SU-DHL-6 (cell line): ENCODE results near the gene MIEN1.

ENCODE experiments used
- EZH2phosphoT487 ChIP-seq: fragments of 200-600 bp; sonication (generic), shearing (Covaris generic); conservative IDR thresholded peaks from 2 replicates; pipeline ENCODE4 v1.6.1; 2018; ENCODE audit warnings: mild to moderate bottlenecking, antibody characterized with exemption, low read length, moderate library complexity, mixed read lengths
- TF ChIP-seq, protein P1 (sequence below): fragments of 200-600 bp; sonication (generic); IDR thresholded peaks from one replicate; pipeline ENCODE4 v1.5.1; 2017; ENCODE audit warnings: antibody characterized with exemption, mild to moderate bottlenecking, low read length, moderate library complexity; ENCODE audit not compliant: insufficient read depth, poor library complexity, severe bottlenecking

DNA sequence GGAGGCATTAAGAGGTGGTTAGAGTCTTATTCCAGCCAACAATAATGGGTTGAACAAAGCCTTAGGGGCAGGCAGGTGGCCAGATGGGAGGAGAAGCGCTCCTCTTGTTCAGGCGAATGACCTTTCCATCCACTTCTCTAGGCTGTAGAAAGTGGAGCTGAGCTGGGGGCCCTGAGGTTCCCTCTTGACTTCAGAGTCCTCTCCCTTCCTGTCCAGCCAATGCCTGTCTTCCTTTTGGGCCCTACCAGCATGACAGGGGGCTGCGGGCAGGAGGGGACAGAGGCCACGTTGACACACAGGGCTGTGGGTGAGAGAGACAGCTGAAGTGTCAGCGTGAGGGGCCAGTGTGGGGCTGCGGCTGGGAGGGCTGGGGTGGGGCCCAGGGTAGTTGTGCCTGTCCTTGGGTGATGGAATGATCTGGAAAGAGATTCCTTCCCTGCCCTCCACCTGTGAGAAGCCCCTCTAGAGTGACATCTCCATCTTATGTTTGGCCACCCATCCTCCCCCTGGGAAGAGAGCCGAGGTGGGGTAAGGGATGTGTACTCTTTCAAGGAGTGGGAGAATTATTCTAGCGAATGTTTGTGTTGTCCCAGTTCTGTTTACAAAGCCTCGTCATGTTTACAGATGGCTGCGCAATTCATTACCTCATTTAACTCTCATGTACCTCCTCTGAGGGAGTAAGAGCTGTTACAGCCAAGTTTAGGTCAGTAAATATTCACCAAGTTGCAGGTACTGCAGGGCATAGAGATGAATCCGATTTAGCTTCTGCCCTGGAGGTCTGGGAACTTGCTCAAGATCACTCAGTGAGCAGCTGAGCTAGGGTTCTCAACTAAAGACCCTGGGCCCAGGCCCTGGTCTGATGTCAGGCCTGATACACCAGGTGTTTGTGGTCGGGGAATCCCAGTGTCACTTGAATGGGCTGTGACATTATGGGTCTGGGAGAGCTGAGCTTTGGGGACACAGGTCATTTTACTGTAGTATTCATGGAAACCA is 27.1 kb downstream of the MIEN1 start:
- TF ChIP-seq, protein P1, sequence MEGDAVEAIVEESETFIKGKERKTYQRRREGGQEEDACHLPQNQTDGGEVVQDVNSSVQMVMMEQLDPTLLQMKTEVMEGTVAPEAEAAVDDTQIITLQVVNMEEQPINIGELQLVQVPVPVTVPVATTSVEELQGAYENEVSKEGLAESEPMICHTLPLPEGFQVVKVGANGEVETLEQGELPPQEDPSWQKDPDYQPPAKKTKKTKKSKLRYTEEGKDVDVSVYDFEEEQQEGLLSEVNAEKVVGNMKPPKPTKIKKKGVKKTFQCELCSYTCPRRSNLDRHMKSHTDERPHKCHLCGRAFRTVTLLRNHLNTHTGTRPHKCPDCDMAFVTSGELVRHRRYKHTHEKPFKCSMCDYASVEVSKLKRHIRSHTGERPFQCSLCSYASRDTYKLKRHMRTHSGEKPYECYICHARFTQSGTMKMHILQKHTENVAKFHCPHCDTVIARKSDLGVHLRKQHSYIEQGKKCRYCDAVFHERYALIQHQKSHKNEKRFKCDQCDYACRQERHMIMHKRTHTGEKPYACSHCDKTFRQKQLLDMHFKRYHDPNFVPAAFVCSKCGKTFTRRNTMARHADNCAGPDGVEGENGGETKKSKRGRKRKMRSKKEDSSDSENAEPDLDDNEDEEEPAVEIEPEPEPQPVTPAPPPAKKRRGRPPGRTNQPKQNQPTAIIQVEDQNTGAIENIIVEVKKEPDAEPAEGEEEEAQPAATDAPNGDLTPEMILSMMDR, result no peak
- no peak for TF ChIP-seq EZH2phosphoT487
